ENCODE measurements around the gene TPM2. TPM values are rescaled to one million over a fixed set of nuclear protein-coding genes. Genes with fewer than 3 reads are reported as not detected.
A peak's percentile ranks its signal among the peaks of the same experiment; 100 is the strongest.

Gene TPM2
- total RNA-seq, 5 donors from 2014 or later (not counting 1 experiment from before 2014, with no cell fraction given): 21.4 to 66.0 (median 57.5) TPM

- ATAC-seq (replicated peaks in 1 of 4): no peak
- Mint-ChIP-seq H3K4me1 (peaks cover 23 to 28% (median 27%) of the 10 kb centered on the region in 3 donors), H3K27me3 (no peaks in the 10 kb centered on the region), H3K36me3 (peaks cover 3% of the 10 kb centered on the region), H3K27ac (peak overlapping the region in 1 of 2 donors; percentile 85), H3K9me3 (no peaks in the 10 kb centered on the region), H3K4me3 (no peak overlapping the region)
- peaks cover 2 to 26% of the 10 kb centered on the region in 2 experiments for H3K4me1 ChIP-seq (ENCODE audit: control insufficient read depth in 1 of 2, extremely low read depth in 1 of 2, insufficient read depth in 2 of 2, low read length in 2 of 2)
- CTCF ChIA-PET: interaction anchor here in 1 of 2 donors (1.4 kb wide), 1 partner anchor 9 kb away, joined by 4 read pairs; no protein-coding TSS in a partner anchor
- no peaks in the 10 kb centered on the region for H3K9me3 ChIP-seq
- WGBS (ENCODE audit: insufficient coverage): 100% methylated on average over 2 of the region's 2 CpGs
- no peak overlapping the region for H3K27ac ChIP-seq (ENCODE audit: low read length)
- no peak overlapping the region for H3K4me3 ChIP-seq (ENCODE audit: control insufficient read depth in 1 of 2, extremely low read depth in 1 of 2, low read length in 1 of 2)
- POLR2A ChIA-PET: no interaction called here
- no peaks in the 10 kb centered on the region for H3K27me3 ChIP-seq (replicated peaks in 1 of 2; ENCODE audit: control insufficient read depth in 2 of 2, extremely low read depth in 1 of 2, insufficient read depth in 2 of 2, low read length in 1 of 2)
- no peak for DNase-seq
- H3K36me3 ChIP-seq (ENCODE audit: control insufficient read depth in 2 of 2, extremely low read depth in 1 of 2, insufficient read depth in 1 of 2, low read length in 1 of 2): no peaks in the 10 kb centered on the region
Measured at GRCh38 chr9:35687306-35687705, 2.4 kb downstream of the TPM2 start.

GRCh38 chr9:35686222-35687203 lies 3.2 kb downstream of the TPM2 start:
- peak overlapping the region; percentile 31 to 69 for H3K27ac Mint-ChIP-seq

GRCh38 chr9:35685506-35685905 lies 4.2 kb downstream of the TPM2 start:
- Mint-ChIP-seq H3K27ac (no peak overlapping the region), H3K4me3 (no peak overlapping the region), H3K9me3 (no peaks in the 10 kb centered on the region), H3K27me3 (no peaks in the 10 kb centered on the region), H3K36me3 (peaks cover 3% of the 10 kb centered on the region), H3K4me1 (peaks cover 11 to 12% (median 12%) of the 10 kb centered on the region in 3 donors)
- CTCF ChIA-PET: interaction anchor here in 1 of 2 donors (2.4 kb wide), 1 partner anchor 10 kb away, joined by 6 read pairs; no protein-coding TSS in a partner anchor
- no peak overlapping the region for H3K27ac ChIP-seq (ENCODE audit: low read length)
- H3K4me1 ChIP-seq (ENCODE audit: control insufficient read depth in 1 of 2, extremely low read depth in 1 of 2, insufficient read depth in 2 of 2, low read length in 2 of 2): peaks cover 0 to 19% of the 10 kb centered on the region in 2 experiments
- no peak for ATAC-seq (replicated peaks in 1 of 4)
- 98% methylated on average over 11 of the region's 13 CpGs for WGBS (ENCODE audit: insufficient coverage)
- no peaks in the 10 kb centered on the region for H3K9me3 ChIP-seq
- POLR2A ChIA-PET: no interaction called here
- no peak for DNase-seq
- no peak overlapping the region for H3K4me3 ChIP-seq (ENCODE audit: control insufficient read depth in 1 of 2, extremely low read depth in 1 of 2, low read length in 1 of 2)
- peaks cover 0 to 4% of the 10 kb centered on the region in 2 experiments for H3K27me3 ChIP-seq (replicated peaks in 1 of 2; ENCODE audit: control insufficient read depth in 2 of 2, extremely low read depth in 1 of 2, insufficient read depth in 2 of 2, low read length in 1 of 2)
- no peaks in the 10 kb centered on the region for H3K36me3 ChIP-seq (ENCODE audit: control insufficient read depth in 2 of 2, extremely low read depth in 1 of 2, insufficient read depth in 1 of 2, low read length in 1 of 2)

More at GRCh38 chr9:35686222-35687203, 3.2 kb downstream of the TPM2 start:
- peaks cover 2 to 24% of the 10 kb centered on the region in 2 experiments for H3K4me1 ChIP-seq (ENCODE audit: control insufficient read depth in 1 of 2, extremely low read depth in 1 of 2, insufficient read depth in 2 of 2, low read length in 2 of 2)
- H3K4me1 Mint-ChIP-seq: peaks cover 17 to 21% (median 21%) of the 10 kb centered on the region in 3 donors
- WGBS (ENCODE audit: insufficient coverage): 80% methylated on average over 7 of the region's 11 CpGs
- no peak overlapping the region for H3K27ac ChIP-seq (ENCODE audit: low read length)
- H3K36me3 Mint-ChIP-seq: peaks cover 3% of the 10 kb centered on the region
- no peak overlapping the region for H3K4me3 Mint-ChIP-seq
- ChIA-PET CTCF (interaction anchor here (0.6 to 2.4 kb wide), 4 partner anchors 9 to 1555 kb away, joined by 3 to 6 read pairs (median 6); no protein-coding TSS in a partner anchor), POLR2A (no interaction called here)
- no peak overlapping the region for H3K4me3 ChIP-seq (ENCODE audit: control insufficient read depth in 1 of 2, extremely low read depth in 1 of 2, low read length in 1 of 2)
- no peaks in the 10 kb centered on the region for H3K9me3 Mint-ChIP-seq
- ATAC-seq (replicated peaks in 1 of 4) (no peak), DNase-seq (no peak)
- no peaks in the 10 kb centered on the region for H3K27me3 ChIP-seq (replicated peaks in 1 of 2; ENCODE audit: control insufficient read depth in 2 of 2, extremely low read depth in 1 of 2, insufficient read depth in 2 of 2, low read length in 1 of 2)
- no peaks in the 10 kb centered on the region for H3K27me3 Mint-ChIP-seq
- H3K9me3 ChIP-seq: no peaks in the 10 kb centered on the region
- H3K36me3 ChIP-seq (ENCODE audit: control insufficient read depth in 2 of 2, extremely low read depth in 1 of 2, insufficient read depth in 1 of 2, low read length in 1 of 2): no peaks in the 10 kb centered on the region

GRCh38 chr9:35684921-35685320 lies 4.8 kb downstream of the TPM2 start:
- POLR2A ChIA-PET: interaction anchor here in 1 of 2 donors (1.1 kb wide), 1 partner anchor 9 kb away, joined by 3 read pairs; no protein-coding TSS in a partner anchor
- DNase-seq (no peak), ATAC-seq (replicated peaks in 1 of 4) (no peak)
- Mint-ChIP-seq H3K27ac (no peak overlapping the region), H3K27me3 (no peaks in the 10 kb centered on the region), H3K36me3 (peaks cover 3% of the 10 kb centered on the region), H3K4me3 (no peak overlapping the region), H3K4me1 (peaks cover 11 to 12% (median 12%) of the 10 kb centered on the region in 3 donors), H3K9me3 (no peaks in the 10 kb centered on the region)
- H3K36me3 ChIP-seq (ENCODE audit: control insufficient read depth in 2 of 2, extremely low read depth in 1 of 2, insufficient read depth in 1 of 2, low read length in 1 of 2): no peaks in the 10 kb centered on the region
- H3K4me3 ChIP-seq (ENCODE audit: control insufficient read depth in 1 of 2, extremely low read depth in 1 of 2, low read length in 1 of 2): no peak overlapping the region
- 94% methylated on average over 4 of the region's 10 CpGs for WGBS (ENCODE audit: insufficient coverage)
- CTCF ChIA-PET: interaction anchor here in 1 of 2 donors (2.4 kb wide), 1 partner anchor 11 kb away, joined by 6 read pairs; no protein-coding TSS in a partner anchor
- H3K27ac ChIP-seq (ENCODE audit: low read length): no peak overlapping the region
- H3K9me3 ChIP-seq: no peaks in the 10 kb centered on the region
- H3K27me3 ChIP-seq (replicated peaks in 1 of 2; ENCODE audit: control insufficient read depth in 2 of 2, extremely low read depth in 1 of 2, insufficient read depth in 2 of 2, low read length in 1 of 2): peaks cover 0 to 7% of the 10 kb centered on the region in 2 experiments
- H3K4me1 ChIP-seq (ENCODE audit: control insufficient read depth in 1 of 2, extremely low read depth in 1 of 2, insufficient read depth in 2 of 2, low read length in 2 of 2): peaks cover 0 to 13% of the 10 kb centered on the region in 2 experiments

- H3K27ac Mint-ChIP-seq: no peak overlapping the region
- Histone ChIP-seq H3K4me1 (ENCODE audit: control insufficient read depth in 1 of 2, extremely low read depth in 1 of 2, insufficient read depth in 2 of 2, low read length in 2 of 2) (no peaks in the 10 kb centered on the region), H3K9me3 (no peaks in the 10 kb centered on the region), H3K27ac (ENCODE audit: low read length) (no peak overlapping the region), H3K27me3 (replicated peaks in 1 of 2; ENCODE audit: control insufficient read depth in 2 of 2, extremely low read depth in 1 of 2, insufficient read depth in 2 of 2, low read length in 1 of 2) (peaks cover 0 to 7% of the 10 kb centered on the region in 2 experiments), H3K4me3 (ENCODE audit: control insufficient read depth in 1 of 2, extremely low read depth in 1 of 2, low read length in 1 of 2) (no peak overlapping the region), H3K36me3 (ENCODE audit: control insufficient read depth in 2 of 2, extremely low read depth in 1 of 2, insufficient read depth in 1 of 2, low read length in 1 of 2) (no peaks in the 10 kb centered on the region)
- no peak overlapping the region for H3K4me3 Mint-ChIP-seq
- no CpG with 5 or more reads among the region's 2 CpGs for WGBS (ENCODE audit: insufficient coverage)
- ATAC-seq (replicated peaks in 1 of 4) (no peak), DNase-seq (no peak)
- CTCF ChIA-PET: interaction anchor here in 1 of 2 donors (0.8 kb wide), 1 partner anchor 22 kb away, joined by 3 read pairs; no protein-coding TSS in a partner anchor
- no peaks in the 10 kb centered on the region for H3K9me3 Mint-ChIP-seq
- peaks cover 3% of the 10 kb centered on the region for H3K36me3 Mint-ChIP-seq
- H3K27me3 Mint-ChIP-seq: no peaks in the 10 kb centered on the region
- H3K4me1 Mint-ChIP-seq: peaks cover 3 to 6% (median 3%) of the 10 kb centered on the region in 3 donors
- POLR2A ChIA-PET: no interaction called here
Measured at GRCh38 chr9:35683323-35683722, 6.4 kb downstream of the TPM2 start.

GRCh38 chr9:35682520-35683315 lies 7.0 kb downstream of the TPM2 start:
- Mint-ChIP-seq H3K4me1 (peaks cover 0 to 6% (median 3%) of the 10 kb centered on the region in 3 donors), H3K36me3 (peaks cover 3% of the 10 kb centered on the region), H3K4me3 (no peak overlapping the region), H3K27ac (no peak overlapping the region), H3K9me3 (no peaks in the 10 kb centered on the region), H3K27me3 (no peaks in the 10 kb centered on the region)
- whole genome bisulfite sequencing (ENCODE audit: insufficient coverage): 92% methylated on average over 9 of the region's 10 CpGs
- ChIA-PET POLR2A (no interaction called here), CTCF (no interaction called here)
- ATAC-seq (replicated peaks in 1 of 4) (no peak), DNase-seq (no peak)
- Histone ChIP-seq H3K27me3 (replicated peaks in 1 of 2; ENCODE audit: control insufficient read depth in 2 of 2, extremely low read depth in 1 of 2, insufficient read depth in 2 of 2, low read length in 1 of 2) (peaks cover 0 to 7% of the 10 kb centered on the region in 2 experiments), H3K27ac (ENCODE audit: low read length) (no peak overlapping the region), H3K36me3 (ENCODE audit: control insufficient read depth in 2 of 2, extremely low read depth in 1 of 2, insufficient read depth in 1 of 2, low read length in 1 of 2) (no peaks in the 10 kb centered on the region), H3K4me1 (ENCODE audit: control insufficient read depth in 1 of 2, extremely low read depth in 1 of 2, insufficient read depth in 2 of 2, low read length in 2 of 2) (no peaks in the 10 kb centered on the region), H3K9me3 (no peaks in the 10 kb centered on the region), H3K4me3 (ENCODE audit: control insufficient read depth in 1 of 2, extremely low read depth in 1 of 2, low read length in 1 of 2) (no peak overlapping the region)
